GM12864 (cell line): ENCODE data around the gene ANKS1A.

Experiments
- DNase-seq: peaks from one replicate; pipeline ENCODE4 v3.0.0-alpha.2; 2011; ENCODE audit warnings: low read depth
- H3K4me3 ChIP-seq: 2 replicates; pipeline ENCODE4 v1.5.1; 2011; ENCODE audit warnings: mild to moderate bottlenecking, low read depth, low read length, control low read depth
- TF ChIP-seq, protein P1 (sequence below): IDR thresholded peaks from 2 replicates; pipeline ENCODE4 v1.5.1; 2011; ENCODE audit warnings: low read depth, mild to moderate bottlenecking, moderate library complexity, low read length, control low read depth, inconsistent platforms; ENCODE audit errors: missing control alignments

Gene ANKS1A

GRCh38 chr6:35139924-35140638, 251.0 kb downstream of the ANKS1A start:
- no peak overlapping the region for H3K4me3 ChIP-seq
- TF ChIP-seq, protein P1, sequence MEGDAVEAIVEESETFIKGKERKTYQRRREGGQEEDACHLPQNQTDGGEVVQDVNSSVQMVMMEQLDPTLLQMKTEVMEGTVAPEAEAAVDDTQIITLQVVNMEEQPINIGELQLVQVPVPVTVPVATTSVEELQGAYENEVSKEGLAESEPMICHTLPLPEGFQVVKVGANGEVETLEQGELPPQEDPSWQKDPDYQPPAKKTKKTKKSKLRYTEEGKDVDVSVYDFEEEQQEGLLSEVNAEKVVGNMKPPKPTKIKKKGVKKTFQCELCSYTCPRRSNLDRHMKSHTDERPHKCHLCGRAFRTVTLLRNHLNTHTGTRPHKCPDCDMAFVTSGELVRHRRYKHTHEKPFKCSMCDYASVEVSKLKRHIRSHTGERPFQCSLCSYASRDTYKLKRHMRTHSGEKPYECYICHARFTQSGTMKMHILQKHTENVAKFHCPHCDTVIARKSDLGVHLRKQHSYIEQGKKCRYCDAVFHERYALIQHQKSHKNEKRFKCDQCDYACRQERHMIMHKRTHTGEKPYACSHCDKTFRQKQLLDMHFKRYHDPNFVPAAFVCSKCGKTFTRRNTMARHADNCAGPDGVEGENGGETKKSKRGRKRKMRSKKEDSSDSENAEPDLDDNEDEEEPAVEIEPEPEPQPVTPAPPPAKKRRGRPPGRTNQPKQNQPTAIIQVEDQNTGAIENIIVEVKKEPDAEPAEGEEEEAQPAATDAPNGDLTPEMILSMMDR = peak; percentile 66
- DNase-seq = peak; percentile 35

- H3K4me3 ChIP-seq = no peak overlapping the region
- TF ChIP-seq, protein P1 = no peak
- DNase-seq = no peak
Measured at GRCh38 chr6:35140639-35141006, 251.6 kb downstream of the ANKS1A start.
